Measurements from ENCODE around the gene TBC1D5.

Gene TBC1D5

DNA sequence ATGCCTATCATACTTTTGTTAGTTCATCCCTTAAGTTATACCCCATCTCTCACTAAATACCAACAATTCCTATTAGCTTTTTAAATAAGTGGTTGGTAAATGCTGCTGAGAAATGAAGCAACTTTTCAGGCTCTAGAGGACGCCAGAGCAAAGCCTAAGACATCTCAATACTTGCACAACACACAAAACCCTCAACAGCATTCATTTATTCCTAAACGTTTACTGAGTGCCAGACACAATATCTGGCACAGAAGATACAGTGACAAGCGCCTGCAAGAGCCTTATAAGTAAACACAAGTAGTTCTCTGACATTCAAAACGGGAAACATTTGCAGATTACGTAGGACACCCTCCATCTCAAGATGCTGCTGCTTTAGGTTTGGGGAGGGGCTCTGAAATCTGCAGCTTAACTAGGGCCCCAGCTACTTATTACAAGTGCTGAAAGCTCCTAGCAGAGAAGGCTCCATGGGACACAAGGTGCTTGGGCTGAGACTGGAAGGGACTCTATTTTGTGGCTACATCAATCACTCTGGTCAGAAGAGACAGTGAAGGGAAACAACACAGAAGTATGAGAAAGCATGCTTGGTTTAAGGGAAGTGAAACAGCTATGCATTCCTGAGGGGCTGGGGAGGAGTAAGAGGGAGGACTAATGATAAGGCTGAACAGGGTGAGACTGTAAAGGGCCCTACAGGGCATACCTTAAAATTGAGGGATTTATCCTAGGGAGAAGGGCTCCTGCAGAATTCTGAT lies 546.4 kb downstream of the TBC1D5 start:
- H3K4me1 ChIP-seq (ENCODE audit: insufficient read depth, low read length, poor library complexity, severe bottlenecking) = no peaks in the 10 kb centered on the region
- H3K9ac ChIP-seq (ENCODE audit: low read depth, low read length, poor library complexity, severe bottlenecking) = no peak overlapping the region
- no peak for TF ChIP-seq EZH2phosphoT487 (IDR thresholded peaks at IDR 0.05; ENCODE audit: borderline replicate concordance)
- TF ChIP-seq CTCF (conservative IDR thresholded peaks at IDR 0.05; ENCODE audit: low read length) = peak; percentile 43
- no peak overlapping the region for H3K4me3 ChIP-seq (ENCODE audit: low read length, poor library complexity, severe bottlenecking)
- H3K9me3 ChIP-seq (ENCODE audit: insufficient read depth, low read depth, low read length) = peaks cover 2% of the 10 kb centered on the region; the same call in 1 of the 2 replicates
- no peak overlapping the region for H3K4me2 ChIP-seq (ENCODE audit: low read depth, low read length, poor library complexity, severe bottlenecking)
- H2AFZ ChIP-seq (ENCODE audit: low read length) = no peak overlapping the region
- no peaks in the 10 kb centered on the region for H4K20me1 ChIP-seq (ENCODE audit: insufficient read depth, low read length, poor library complexity, severe bottlenecking)
- no peaks in the 10 kb centered on the region for H3K9me2 ChIP-seq (replicated peaks; ENCODE audit: low read depth, low read length)
- peaks cover 3% of the 10 kb centered on the region; the same call in 1 of the 2 replicates for H3K36me3 ChIP-seq (ENCODE audit: insufficient read depth, low read length)
- H3F3A ChIP-seq (ENCODE audit: low read depth) = no peaks in the 10 kb centered on the region
- no peaks in the 10 kb centered on the region for H3K79me2 ChIP-seq (ENCODE audit: insufficient read depth, low read length)
- H3K27me3 ChIP-seq (ENCODE audit: insufficient read depth, low read length, poor library complexity, severe bottlenecking) = no peaks in the 10 kb centered on the region

- peaks cover 6% of the 10 kb centered on the region; the same call in 1 of the 2 replicates for H3K36me3 ChIP-seq (ENCODE audit: insufficient read depth, low read length)
- no peaks in the 10 kb centered on the region for H3K27me3 ChIP-seq (ENCODE audit: insufficient read depth, low read length, poor library complexity, severe bottlenecking)
- no peak overlapping the region for H3K4me2 ChIP-seq (ENCODE audit: low read depth, low read length, poor library complexity, severe bottlenecking)
- H3K9me2 ChIP-seq (replicated peaks; ENCODE audit: low read depth, low read length) = no peaks in the 10 kb centered on the region
- no peaks in the 10 kb centered on the region for H3K9me3 ChIP-seq (ENCODE audit: insufficient read depth, low read depth, low read length)
- TF ChIP-seq EZH2phosphoT487 (IDR thresholded peaks at IDR 0.05; ENCODE audit: borderline replicate concordance) = no peak
- no peak for TF ChIP-seq CTCF (conservative IDR thresholded peaks at IDR 0.05; ENCODE audit: low read length)
- no peaks in the 10 kb centered on the region for H4K20me1 ChIP-seq (ENCODE audit: insufficient read depth, low read length, poor library complexity, severe bottlenecking)
- no peak overlapping the region for H3K9ac ChIP-seq (ENCODE audit: low read depth, low read length, poor library complexity, severe bottlenecking)
- no peaks in the 10 kb centered on the region for H3K79me2 ChIP-seq (ENCODE audit: insufficient read depth, low read length)
- H3F3A ChIP-seq (ENCODE audit: low read depth) = no peaks in the 10 kb centered on the region
- H3K4me1 ChIP-seq (ENCODE audit: insufficient read depth, low read length, poor library complexity, severe bottlenecking) = no peaks in the 10 kb centered on the region
- no peak overlapping the region for H2AFZ ChIP-seq (ENCODE audit: low read length)
- H3K4me3 ChIP-seq (ENCODE audit: low read length, poor library complexity, severe bottlenecking) = no peak overlapping the region
Observed at GRCh38 chr3:17195192-17195611, 547.2 kb downstream of the TBC1D5 start.

- no peaks in the 10 kb centered on the region for H3F3A ChIP-seq (ENCODE audit: low read depth)
- no peaks in the 10 kb centered on the region for H3K9me2 ChIP-seq (replicated peaks; ENCODE audit: low read depth, low read length)
- H4K20me1 ChIP-seq (ENCODE audit: insufficient read depth, low read length, poor library complexity, severe bottlenecking) = no peaks in the 10 kb centered on the region
- H3K9me3 ChIP-seq (ENCODE audit: insufficient read depth, low read depth, low read length) = no peaks in the 10 kb centered on the region
- H3K79me2 ChIP-seq (ENCODE audit: insufficient read depth, low read length) = no peaks in the 10 kb centered on the region
- TF ChIP-seq EZH2phosphoT487 (IDR thresholded peaks at IDR 0.05; ENCODE audit: borderline replicate concordance) = no peak
- TF ChIP-seq CTCF (conservative IDR thresholded peaks at IDR 0.05; ENCODE audit: low read length) = no peak
- no peak overlapping the region for H2AFZ ChIP-seq (ENCODE audit: low read length)
- H3K9ac ChIP-seq (ENCODE audit: low read depth, low read length, poor library complexity, severe bottlenecking) = no peak overlapping the region
- peaks cover 7% of the 10 kb centered on the region; the same call in 1 of the 2 replicates for H3K36me3 ChIP-seq (ENCODE audit: insufficient read depth, low read length)
- no peaks in the 10 kb centered on the region for H3K27me3 ChIP-seq (ENCODE audit: insufficient read depth, low read length, poor library complexity, severe bottlenecking)
- no peak overlapping the region for H3K4me2 ChIP-seq (ENCODE audit: low read depth, low read length, poor library complexity, severe bottlenecking)
- no peaks in the 10 kb centered on the region for H3K4me1 ChIP-seq (ENCODE audit: insufficient read depth, low read length, poor library complexity, severe bottlenecking)
- H3K4me3 ChIP-seq (ENCODE audit: low read length, poor library complexity, severe bottlenecking) = no peak overlapping the region
Observed at GRCh38 chr3:17194116-17194515, 548.3 kb downstream of the TBC1D5 start.

Data from Loucy (cell line).